ENCODE results near the gene UNC13C. TPM values are rescaled to one million over a fixed set of nuclear protein-coding genes. Genes with fewer than 3 reads are reported as not detected.
"Not testable (repeated sequence)": the region's sequence is repeated elsewhere in the genome, so short reads cannot be mapped to it uniquely, and the experiment has no call there.

The UNC13C gene
- total RNA-seq, 1 experiment from 2014 or later, result not detected

GRCh38 chr15:53936137-53936536, 42.1 kb upstream of the UNC13C start (continued):
- TF ChIP-seq ZFX (IDR thresholded peaks at IDR 0.05), result no peak

GRCh38 chr15:53937632-53938031, 40.6 kb upstream of the UNC13C start:
- BruUV-seq (replicated peaks); CTCF ChIA-PET; POLR2A ChIA-PET; H3K27me3 ChIP-seq (ENCODE audit: insufficient read depth, low read length); H4K20me1 ChIP-seq (ENCODE audit: insufficient read depth); RAD21 ChIA-PET (ENCODE audit: low non-redundant PET in 1 of 2, low total read pairs in 2 of 2, uncharacterized antibody in 2 of 2, unreplicated experiment in 2 of 2); intact Hi-C loops (cut with micrococcal nuclease); ATAC-seq; H3K9me3 ChIP-seq (ENCODE audit: control insufficient read depth in 1 of 2, insufficient read depth in 1 of 2, low read depth in 1 of 2, low read length in 2 of 2); DNase-seq (ENCODE audit: low read depth, low spot score); H3K4me2 ChIP-seq (ENCODE audit: low read length); H3K79me2 ChIP-seq (ENCODE audit: insufficient read depth, low read length); H3K4me3 ChIP-seq (replicated peaks in 1 of 2; ENCODE audit: low read depth in 1 of 2, low read length in 2 of 2); H2AFZ ChIP-seq (ENCODE audit: low read depth, low read length, poor library complexity, severe bottlenecking); H3K27ac ChIP-seq (ENCODE audit: low read depth, low read length); H3K9me2 ChIP-seq (ENCODE audit: insufficient read depth); H3K4me1 ChIP-seq (ENCODE audit: control insufficient read depth in 1 of 2, insufficient read depth in 2 of 2, low read length in 2 of 2); H3K36me3 ChIP-seq (ENCODE audit: control insufficient read depth in 1 of 2, insufficient read depth in 2 of 2, low read length in 2 of 2); H3K9ac ChIP-seq (ENCODE audit: low read length): not testable (repeated sequence)

- no peak overlapping the region for H3K9ac ChIP-seq (ENCODE audit: low read length)
- H3K9me3 ChIP-seq (ENCODE audit: control insufficient read depth in 1 of 2, insufficient read depth in 1 of 2, low read depth in 1 of 2, low read length in 2 of 2), result peaks cover 0 to 7% of the 10 kb centered on the region in 2 experiments; a peak in 2 of 4 replicates
- H3K36me3 ChIP-seq (ENCODE audit: control insufficient read depth in 1 of 2, insufficient read depth in 2 of 2, low read length in 2 of 2), result no peaks in the 10 kb centered on the region
- intact Hi-C loops (cut with micrococcal nuclease), result no loop called here
- CTCF ChIA-PET, result no interaction called here
- DNase-seq (ENCODE audit: low read depth, low spot score) (no peak), ATAC-seq (no peak)
- H3K4me3 ChIP-seq (replicated peaks in 1 of 2; ENCODE audit: low read depth in 1 of 2, low read length in 2 of 2), result no peak overlapping the region
- no TSS peak for BruUV-seq (replicated peaks)
- H3K27me3 ChIP-seq (ENCODE audit: insufficient read depth, low read length), result no peaks in the 10 kb centered on the region
- no peaks in the 10 kb centered on the region for H4K20me1 ChIP-seq (ENCODE audit: insufficient read depth)
- no peak overlapping the region for H2AFZ ChIP-seq (ENCODE audit: low read depth, low read length, poor library complexity, severe bottlenecking)
- RAD21 ChIA-PET (ENCODE audit: low non-redundant PET in 1 of 2, low total read pairs in 2 of 2, uncharacterized antibody in 2 of 2, unreplicated experiment in 2 of 2), result no interaction called here
- POLR2A ChIA-PET, result no interaction called here
- no peak overlapping the region for H3K4me2 ChIP-seq (ENCODE audit: low read length)
- H3K27ac ChIP-seq (ENCODE audit: low read depth, low read length), result no peak overlapping the region
- no peak for TF ChIP-seq MAX (IDR thresholded peaks at IDR 0.05)
- TF ChIP-seq TCF7L2 (IDR thresholded peaks at IDR 0.05; ENCODE audit: borderline replicate concordance, extremely low read depth, insufficient read depth, insufficient read length), result no peak
- no peak for TF ChIP-seq JUND (IDR thresholded peaks at IDR 0.05)
- TF ChIP-seq SIN3A (IDR thresholded peaks at IDR 0.05; ENCODE audit: low read depth), result no peak
- TF ChIP-seq REST (IDR thresholded peaks at IDR 0.05; ENCODE audit: low read depth), result no peak
- no peak for TF ChIP-seq SRF (IDR thresholded peaks at IDR 0.05; ENCODE audit: low read depth)
- TF ChIP-seq CEBPB (IDR thresholded peaks at IDR 0.05; ENCODE audit: low read depth), result no peak
- no peak for TF ChIP-seq RAD21 (IDR thresholded peaks at IDR 0.05; ENCODE audit: low read depth)
- no peak for TF ChIP-seq POLR2AphosphoS5 (IDR thresholded peaks at IDR 0.05; ENCODE audit: low read depth, low read length)
- no peak for TF ChIP-seq ZBTB33 (IDR thresholded peaks at IDR 0.05; ENCODE audit: extremely low read depth, insufficient replicate concordance, low read length)
- no peak for TF ChIP-seq EZH2 (IDR thresholded peaks at IDR 0.05)
- no peaks in the 10 kb centered on the region for H3K79me2 ChIP-seq (ENCODE audit: insufficient read depth, low read length)
- no peaks in the 10 kb centered on the region for H3K9me2 ChIP-seq (ENCODE audit: insufficient read depth)
- no peaks in the 10 kb centered on the region for H3K4me1 ChIP-seq (ENCODE audit: control insufficient read depth in 1 of 2, insufficient read depth in 2 of 2, low read length in 2 of 2)
These were observed 27.7 kb upstream of the UNC13C start for GRCh38 chr15:53950572-53950971.

Data from HCT116 (cell line).